CD4-positive, CD25-positive, alpha-beta regulatory T cell (primary cell): ENCODE measurements around the gene MDP1. TPM values are rescaled to one million over a fixed set of nuclear protein-coding genes. Genes with fewer than 3 reads are reported as not detected.

Experiments used
- ATAC-seq, 2 donors: fragments of 150-1000 bp; cut with Tn5 transposase; one replicate each; pipeline ENCODE4 v1.10.0; 2021; ENCODE audit warnings: low read depth in 2 of 2, moderate number of reproducible peaks in 2 of 2, moderate library complexity in 1 of 2
- DNase-seq, 3 donors: peaks; one replicate each; pipeline versions ENCODE4 v3.0.0 to v3.0.0-alpha.2; 2012 to 2022; ENCODE audit warnings: mixed read lengths in 1 of 3
- H3K27ac ChIP-seq: one replicate; pipeline ENCODE4 v1.7.0; 2013; ENCODE audit warnings: mild to moderate bottlenecking, low read length; ENCODE audit not compliant: insufficient read depth, poor library complexity, severe bottlenecking
- H3K27me3 ChIP-seq: one replicate; pipeline ENCODE4 v1.7.0; 2013; ENCODE audit warnings: low read length; ENCODE audit not compliant: control insufficient read depth, insufficient read depth
- H3K36me3 ChIP-seq: one replicate; pipeline ENCODE4 v1.7.0; 2013; ENCODE audit warnings: mild to moderate bottlenecking, low read length, moderate library complexity; ENCODE audit not compliant: control insufficient read depth, insufficient read depth
- H3K4me1 ChIP-seq: 2 replicates; pipeline ENCODE4 v1.7.0; 2013; ENCODE audit warnings: mild to moderate bottlenecking, low read length; ENCODE audit not compliant: insufficient read depth, control insufficient read depth, poor library complexity, severe bottlenecking
- H3K4me3 ChIP-seq: one replicate; pipeline ENCODE4 v1.7.0; 2013; ENCODE audit warnings: low read depth, mild to moderate bottlenecking, low read length, moderate library complexity
- H3K9me3 ChIP-seq, 2 experiments: 1 replicate in 1 of 2; 2 replicates in 1 of 2; pipeline ENCODE4 v1.7.0; 2013; ENCODE audit warnings: low read length in 2 of 2, mild to moderate bottlenecking in 1 of 2, moderate library complexity in 1 of 2; ENCODE audit not compliant: control insufficient read depth in 2 of 2
- H3K27ac Mint-ChIP-seq, 3 donors: one replicate each; pipeline ENCODE4 v1.8.0; 2020 to 2022; ENCODE audit warnings: mild to moderate bottlenecking in 3 of 3, mixed read lengths in 3 of 3, moderate library complexity in 2 of 3
- H3K27me3 Mint-ChIP-seq: one replicate; pipeline ENCODE4 v1.8.0; 2022; ENCODE audit warnings: mild to moderate bottlenecking, mixed read lengths
- H3K36me3 Mint-ChIP-seq: one replicate; pipeline ENCODE4 v1.8.0; 2020; ENCODE audit warnings: mixed read lengths
- H3K4me1 Mint-ChIP-seq, 4 donors: one replicate each; pipeline ENCODE4 v1.8.0; 2020 to 2022; ENCODE audit warnings: mixed read lengths in 4 of 4, mild to moderate bottlenecking in 1 of 4
- H3K4me3 Mint-ChIP-seq, 4 donors: one replicate each; pipeline ENCODE4 v1.8.0; 2020 to 2022; ENCODE audit warnings: mild to moderate bottlenecking in 4 of 4, mixed read lengths in 4 of 4, moderate library complexity in 3 of 4
- H3K9me3 Mint-ChIP-seq, 7 donors: one replicate each; pipeline ENCODE4 v1.8.0; 2020 to 2022; ENCODE audit warnings: mixed read lengths in 7 of 7, mild to moderate bottlenecking in 3 of 7, moderate library complexity in 2 of 7
- polyA plus RNA-seq, 4 donors: library from polyadenylated mRNA; unstranded; fragments of 300-500 nt; fragmentation: Illumina TruSeq; gene quantifications; one replicate each; pipeline ENCODE4 v1.2.3, GENCODE V29; 2021
- total RNA-seq: library from RNA; stranded (reverse); gene quantifications from one replicate; pipeline ENCODE4 v1.2.3, GENCODE V29; 2022

MDP1 gene
- total and polyA plus RNA-seq, 5 donors from 2014 or later: 6.0 to 52.6 (median 32.7) TPM

GRCh38 chr14:24197056-24197450 lies 18.8 kb downstream of the MDP1 start:
- Histone ChIP-seq H3K9me3 (no peaks in the 10 kb centered on the region), H3K27me3 (no peaks in the 10 kb centered on the region), H3K27ac (no peak overlapping the region), H3K4me3 (no peak overlapping the region), H3K4me1 (peaks cover 40% of the 10 kb centered on the region), H3K36me3 (peaks cover 12% of the 10 kb centered on the region)
- peaks cover 23% of the 10 kb centered on the region for H3K36me3 Mint-ChIP-seq
- peak overlapping the region in 1 of 3 donors; percentile 98 for H3K27ac Mint-ChIP-seq
- peaks cover 22 to 69% (median 42%) of the 10 kb centered on the region in 4 donors for H3K4me1 Mint-ChIP-seq
- peaks cover 0 to 2% (median 0%) of the 10 kb centered on the region in 7 donors for H3K9me3 Mint-ChIP-seq
- H3K27me3 Mint-ChIP-seq: peaks cover 13% of the 10 kb centered on the region
- DNase-seq: no peak
- H3K4me3 Mint-ChIP-seq: peak overlapping the region; percentile 94 to 99 (median 96)
- no peak for ATAC-seq

- peaks cover 0 to under 1% (median 0%) of the 10 kb centered on the region in 7 donors for H3K9me3 Mint-ChIP-seq
- Histone ChIP-seq H3K27ac (peak overlapping the region; percentile 98), H3K36me3 (peaks cover 13% of the 10 kb centered on the region), H3K9me3 (no peaks in the 10 kb centered on the region), H3K27me3 (no peaks in the 10 kb centered on the region), H3K4me1 (peaks cover 40% of the 10 kb centered on the region), H3K4me3 (peak overlapping the region; percentile 79)
- peak overlapping the region; percentile 94 to 99 (median 96) for H3K4me3 Mint-ChIP-seq
- peak in 1 of 3 donors; percentile 35 for DNase-seq
- H3K36me3 Mint-ChIP-seq: peaks cover 19% of the 10 kb centered on the region
- peaks cover 13% of the 10 kb centered on the region for H3K27me3 Mint-ChIP-seq
- peaks cover 27 to 72% (median 45%) of the 10 kb centered on the region in 4 donors for H3K4me1 Mint-ChIP-seq
- ATAC-seq: no peak
- peak overlapping the region; percentile 98 for H3K27ac Mint-ChIP-seq
These were observed 19.5 kb downstream of the MDP1 start for GRCh38 chr14:24196071-24197055.

- Mint-ChIP-seq H3K4me3 (peak within 1 kb of the TSS; percentile 94 to 99 (median 96)), H3K36me3 (peaks cover 17% of the 10 kb centered on the region)
- H3K27ac ChIP-seq: peak within 1 kb of the TSS; percentile 98
These were observed 20.4 kb downstream of the MDP1 start, which contains the start of gene TM9SF1 for GRCh38 chr14:24195186-24196070. TSS of gene TM9SF1 (minus strand) at chr14:24195441. CDS start at chr14:24195019, 422 bp downstream.

GRCh38 chr14:24194873-24195185 lies 21.0 kb downstream of the MDP1 start:
- Mint-ChIP-seq H3K4me1 (peaks cover 27 to 73% (median 44%) of the 10 kb centered on the region in 4 donors), H3K36me3 (peaks cover 17% of the 10 kb centered on the region), H3K9me3 (no peaks in the 10 kb centered on the region), H3K27ac (peak overlapping the region; percentile 94 to 98 (median 98)), H3K27me3 (peaks cover 13% of the 10 kb centered on the region), H3K4me3 (peak overlapping the region; percentile 94 to 99 (median 96))
- Histone ChIP-seq H3K27me3 (no peaks in the 10 kb centered on the region), H3K4me3 (peak overlapping the region; percentile 68), H3K4me1 (peaks cover 40% of the 10 kb centered on the region), H3K27ac (peak overlapping the region; percentile 98), H3K36me3 (peaks cover 12% of the 10 kb centered on the region), H3K9me3 (no peaks in the 10 kb centered on the region)
- DNase-seq (no peak), ATAC-seq (no peak)

More at GRCh38 chr14:24195186-24196070, 20.4 kb downstream of the MDP1 start, which contains the start of gene TM9SF1:
- DNase-seq (peak; percentile 83 to 95 (median 92)), ATAC-seq (peak; percentile 90 to 91)
- Histone ChIP-seq H3K36me3 (peaks cover 12% of the 10 kb centered on the region), H3K4me3 (peak within 1 kb of the TSS; percentile 79), H3K9me3 (no peaks in the 10 kb centered on the region), H3K4me1 (peaks cover 40% of the 10 kb centered on the region), H3K27me3 (no peaks in the 10 kb centered on the region)
- H3K4me1 Mint-ChIP-seq: peaks cover 27 to 75% (median 44%) of the 10 kb centered on the region in 4 donors
- H3K9me3 Mint-ChIP-seq: no peaks in the 10 kb centered on the region
- H3K27me3 Mint-ChIP-seq: peaks cover 13% of the 10 kb centered on the region
- H3K27ac Mint-ChIP-seq: peak within 1 kb of the TSS; percentile 98

GRCh38 chr14:24194186-24194872 lies 21.5 kb downstream of the MDP1 start:
- no peaks in the 10 kb centered on the region for H3K9me3 Mint-ChIP-seq
- peaks cover 13% of the 10 kb centered on the region for H3K27me3 Mint-ChIP-seq
- H3K4me3 ChIP-seq: peak overlapping the region; percentile 68

GRCh38 chr14:24192933-24193332 lies 22.9 kb downstream of the MDP1 start:
- DNase-seq (no peak), ATAC-seq (no peak)
- Mint-ChIP-seq H3K27ac (peak overlapping the region; percentile 18 to 57 (median 29)), H3K4me1 (peaks cover 28 to 70% (median 44%) of the 10 kb centered on the region in 4 donors), H3K4me3 (peak overlapping the region in 3 of 4 donors; percentile 53 to 86 (median 81)), H3K9me3 (no peaks in the 10 kb centered on the region), H3K36me3 (peaks cover 9% of the 10 kb centered on the region), H3K27me3 (peaks cover 15% of the 10 kb centered on the region)
- H3K9me3 ChIP-seq: no peaks in the 10 kb centered on the region
- no peaks in the 10 kb centered on the region for H3K27me3 ChIP-seq
- no peak overlapping the region for H3K4me3 ChIP-seq
- peaks cover 41% of the 10 kb centered on the region for H3K4me1 ChIP-seq
- H3K27ac ChIP-seq: no peak overlapping the region
- H3K36me3 ChIP-seq: peaks cover 12% of the 10 kb centered on the region

More at GRCh38 chr14:24194186-24194872, 21.5 kb downstream of the MDP1 start:
- peaks cover 12% of the 10 kb centered on the region for H3K36me3 ChIP-seq
- peak overlapping the region; percentile 98 to 99 (median 98) for H3K27ac Mint-ChIP-seq
- H3K4me3 Mint-ChIP-seq: peak overlapping the region; percentile 94 to 99 (median 96)
- no peaks in the 10 kb centered on the region for H3K27me3 ChIP-seq
- ATAC-seq (no peak), DNase-seq (no peak)
- peaks cover 29 to 72% (median 45%) of the 10 kb centered on the region in 4 donors for H3K4me1 Mint-ChIP-seq
- peaks cover 16% of the 10 kb centered on the region for H3K36me3 Mint-ChIP-seq
- H3K9me3 ChIP-seq: no peaks in the 10 kb centered on the region
- H3K4me1 ChIP-seq: peaks cover 40% of the 10 kb centered on the region
- peak overlapping the region; percentile 98 for H3K27ac ChIP-seq
